Middle frontal gyrus (tissue), 1 donor: Measurements from ENCODE around the gene BATF.

Experiments
- DNase-seq: peaks from one replicate; pipeline ENCODE4 v3.0.0-alpha.2; 2015; ENCODE audit warnings: low spot score; ENCODE audit errors: extremely low spot score

The BATF gene

DNA sequence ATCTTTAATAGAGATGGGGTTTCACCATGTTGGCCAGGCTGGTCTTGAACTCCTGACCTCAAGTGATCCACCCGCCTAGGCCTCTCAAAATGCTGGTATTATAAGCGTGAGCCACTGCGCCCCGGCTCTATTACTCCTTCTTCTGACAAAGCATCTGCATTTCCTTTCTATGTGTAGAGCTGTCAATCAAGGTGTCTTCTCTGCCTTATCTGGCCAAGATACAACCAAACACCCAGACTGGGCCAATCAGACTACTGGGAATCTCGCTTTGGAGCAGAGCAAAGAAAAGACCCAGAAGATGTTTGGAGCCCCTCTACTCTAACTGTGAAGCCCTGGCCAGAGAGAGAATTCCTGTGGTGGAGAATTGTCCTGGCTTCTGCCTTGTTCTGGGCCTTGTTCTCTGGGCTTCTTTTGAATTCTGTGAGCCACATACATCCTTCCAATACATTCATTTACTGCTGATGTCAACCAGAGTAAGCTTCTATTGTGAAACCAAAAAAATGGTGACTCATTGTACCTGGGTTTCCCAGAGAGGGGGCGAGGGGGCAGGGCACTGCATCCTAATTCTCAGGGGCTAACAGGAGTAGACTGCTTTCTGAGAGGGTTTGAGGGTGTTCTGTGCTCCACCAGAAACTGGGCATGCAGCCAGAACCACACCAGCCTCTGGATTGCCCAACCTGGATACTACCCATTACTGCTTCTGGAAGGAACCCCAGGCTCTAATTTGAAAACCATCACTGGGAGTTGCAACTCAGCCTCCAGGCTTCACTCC is 37.4 kb downstream of the BATF start:
- DNase-seq: no peak

GRCh38 chr14:75561013-75561432 is 38.8 kb downstream of the BATF start:
- DNase-seq: no peak

GRCh38 chr14:75562089-75562488 is 39.8 kb downstream of the BATF start:
- no peak for DNase-seq

- no peak for DNase-seq
Measured at GRCh38 chr14:75562489-75562888, 40.2 kb downstream of the BATF start.

DNA sequence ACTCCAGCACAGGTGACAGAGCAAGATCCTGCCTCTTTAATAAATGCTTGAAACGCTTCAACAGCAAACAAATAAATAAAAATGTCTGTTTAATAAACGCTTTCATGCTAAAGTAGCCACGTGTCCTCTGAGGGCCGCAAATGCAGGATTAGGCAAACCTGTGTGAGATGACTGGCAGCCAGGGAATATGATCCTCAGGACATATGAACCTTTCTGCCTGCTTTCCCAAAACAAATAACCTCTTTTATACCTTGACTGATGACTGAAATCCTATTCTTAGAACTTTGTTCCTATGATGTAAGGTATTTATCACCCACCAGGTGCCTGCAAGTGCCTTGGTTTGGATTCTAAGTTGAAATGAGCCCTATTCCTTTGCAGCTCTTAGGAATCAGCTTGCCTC is 41.7 kb downstream of the BATF start:
- DNase-seq: no peak

DNA sequence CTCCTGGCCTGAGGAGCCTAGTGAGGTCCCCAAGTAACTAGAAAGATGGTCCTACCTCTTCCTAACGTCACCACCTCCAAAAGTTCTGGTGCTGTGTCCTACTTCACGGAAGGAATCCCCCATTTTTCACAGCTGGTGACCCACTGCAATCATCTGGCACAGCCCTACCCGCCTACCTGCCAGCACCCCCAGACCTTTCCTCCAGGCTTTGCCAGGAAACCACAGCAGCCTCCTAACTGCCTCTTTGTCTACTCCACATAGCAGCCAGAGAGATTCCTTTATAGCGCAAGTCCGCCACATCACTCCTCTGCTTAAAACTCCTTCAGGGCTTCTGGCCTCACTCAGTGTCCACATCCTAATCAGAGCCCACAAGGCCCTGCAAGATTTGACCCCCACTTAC is 42.8 kb downstream of the BATF start:
- no peak for DNase-seq

GRCh38 chr14:75566321-75566720 is 44.1 kb downstream of the BATF start:
- no peak for DNase-seq

DNA sequence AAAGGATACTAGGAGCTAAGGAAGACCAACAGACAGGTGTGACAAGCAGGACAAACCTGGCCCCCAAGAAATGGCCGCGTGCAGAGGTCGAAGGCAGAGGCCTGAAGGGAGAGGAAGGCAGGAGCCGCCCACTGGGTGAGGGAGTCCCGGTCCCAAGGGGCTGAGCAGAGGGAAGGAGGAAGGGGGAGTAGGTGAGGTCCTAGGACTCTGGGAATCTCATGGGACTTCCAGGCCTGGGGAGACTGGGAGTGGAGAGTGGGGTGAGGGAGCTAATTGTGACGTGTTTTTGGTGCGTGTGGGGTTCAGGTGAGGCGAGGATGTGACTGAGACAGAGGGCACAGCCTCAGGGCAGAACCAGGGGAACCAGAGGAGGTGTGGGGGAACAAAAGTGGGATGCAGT is 44.5 kb downstream of the BATF start:
- no peak for DNase-seq

DNA sequence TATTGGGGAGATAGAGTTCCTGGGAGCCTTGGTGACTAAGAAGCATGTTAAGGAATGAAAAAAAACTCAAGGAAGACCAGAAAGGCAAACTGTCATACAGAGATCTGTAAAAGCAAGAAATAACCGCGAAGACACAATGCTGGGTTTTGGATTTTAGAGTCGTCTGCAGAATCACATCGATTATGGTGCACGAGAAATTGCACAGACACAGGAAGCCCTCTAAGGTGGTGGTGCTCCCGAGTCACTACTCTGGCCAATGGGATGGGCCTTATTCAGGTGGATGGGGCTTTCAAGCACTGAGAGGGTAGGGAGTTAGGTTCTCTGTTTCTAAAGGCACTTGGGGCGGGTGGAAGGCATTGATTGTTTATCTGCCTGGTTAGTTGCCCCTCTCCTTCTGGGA is 45.9 kb downstream of the BATF start:
- DNase-seq: no peak

DNA sequence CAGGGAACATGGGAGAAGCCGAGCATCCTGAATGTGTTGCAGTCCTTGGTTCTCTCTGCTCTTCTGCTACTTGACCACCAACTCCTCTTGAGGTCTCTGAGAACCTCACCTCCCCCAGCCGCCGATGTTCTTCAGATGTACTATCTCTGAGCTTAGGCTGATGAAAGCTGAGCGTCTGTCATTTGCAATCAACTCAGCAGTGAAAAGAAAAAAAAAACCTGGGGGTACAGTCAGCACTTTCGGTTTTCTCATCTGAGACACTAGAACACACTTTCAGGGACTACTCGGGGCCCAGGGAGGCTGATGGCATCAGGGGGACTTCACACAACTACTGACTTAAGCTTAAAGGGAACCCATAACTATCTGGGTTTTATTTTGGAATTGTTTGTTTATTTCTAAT is 46.5 kb downstream of the BATF start:
- no peak for DNase-seq

GRCh38 chr14:75570797-75571196 is 48.5 kb downstream of the BATF start:
- no peak for DNase-seq

DNA sequence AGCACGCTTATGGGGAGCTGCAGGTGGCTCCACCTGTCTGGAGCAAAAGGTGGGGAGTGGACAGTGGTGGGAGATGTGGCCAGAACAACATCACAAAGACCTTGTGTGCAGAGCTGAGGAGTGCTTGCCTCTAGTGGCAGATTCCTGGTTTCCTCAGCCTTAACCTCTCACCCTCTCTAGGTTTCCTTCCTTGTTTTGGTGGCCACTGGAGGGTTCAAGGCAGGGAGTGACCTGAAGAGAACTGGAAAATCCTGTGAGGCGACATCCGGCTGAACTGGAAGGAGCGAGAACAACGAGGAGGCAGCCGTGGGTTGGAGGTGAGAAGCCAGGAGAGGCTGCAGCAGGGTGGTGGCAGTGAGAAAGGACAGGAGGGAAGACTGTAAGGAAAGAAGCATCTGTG is 49.8 kb downstream of the BATF start:
- no peak for DNase-seq

DNA sequence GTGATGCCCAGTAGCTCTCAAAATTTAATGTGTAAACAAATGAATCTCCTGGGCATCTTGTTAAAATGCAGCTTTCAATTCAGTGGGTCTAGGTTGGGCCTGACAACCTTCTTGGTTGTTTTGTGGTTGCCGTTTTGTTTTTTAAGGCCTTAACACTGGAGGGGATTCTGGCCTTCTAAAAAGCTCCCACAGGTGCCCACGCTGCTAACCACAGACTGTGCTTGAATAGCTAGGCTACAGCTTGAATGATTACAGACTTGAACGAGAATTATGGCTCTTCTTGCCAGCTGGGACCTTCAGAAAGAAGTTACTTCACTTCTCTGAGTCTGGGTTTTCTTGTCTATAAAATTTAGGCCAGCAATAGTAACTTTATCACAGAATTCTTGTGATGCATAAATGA is 54.8 kb downstream of the BATF start:
- DNase-seq: no peak

GRCh38 chr14:75577729-75578101 is 55.4 kb downstream of the BATF start:
- peak; percentile 37 for DNase-seq

- DNase-seq: no peak
Measured at GRCh38 chr14:75578102-75578785, 56.0 kb downstream of the BATF start, which contains the start of gene FLVCR2. TSS of gene FLVCR2 (plus strand) at chr14:75578620. CDS start at chr14:75578973, 353 bp downstream.

DNA sequence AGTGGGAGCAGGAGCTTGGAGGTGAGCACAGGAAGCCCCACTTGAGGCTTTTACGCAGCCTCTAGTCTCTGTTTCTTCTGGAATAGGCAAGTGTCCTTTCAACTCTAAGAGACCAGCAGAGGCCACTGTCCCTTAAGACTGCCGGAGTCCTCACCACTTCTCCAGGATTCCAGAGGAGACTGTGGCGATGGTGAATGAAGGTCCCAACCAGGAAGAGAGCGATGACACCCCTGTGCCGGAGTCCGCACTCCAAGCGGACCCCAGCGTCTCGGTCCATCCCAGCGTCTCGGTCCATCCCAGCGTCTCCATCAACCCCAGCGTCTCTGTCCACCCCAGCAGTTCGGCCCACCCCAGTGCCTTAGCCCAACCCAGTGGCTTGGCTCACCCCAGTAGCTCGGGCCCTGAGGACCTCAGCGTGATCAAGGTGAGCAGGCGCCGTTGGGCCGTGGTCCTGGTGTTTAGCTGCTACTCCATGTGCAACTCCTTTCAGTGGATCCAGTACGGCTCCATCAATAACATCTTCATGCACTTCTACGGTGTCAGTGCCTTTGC is 56.6 kb downstream of the BATF start:
- no peak for DNase-seq

- no peak for DNase-seq
Measured at GRCh38 chr14:75579338-75579864, 57.1 kb downstream of the BATF start.

DNA sequence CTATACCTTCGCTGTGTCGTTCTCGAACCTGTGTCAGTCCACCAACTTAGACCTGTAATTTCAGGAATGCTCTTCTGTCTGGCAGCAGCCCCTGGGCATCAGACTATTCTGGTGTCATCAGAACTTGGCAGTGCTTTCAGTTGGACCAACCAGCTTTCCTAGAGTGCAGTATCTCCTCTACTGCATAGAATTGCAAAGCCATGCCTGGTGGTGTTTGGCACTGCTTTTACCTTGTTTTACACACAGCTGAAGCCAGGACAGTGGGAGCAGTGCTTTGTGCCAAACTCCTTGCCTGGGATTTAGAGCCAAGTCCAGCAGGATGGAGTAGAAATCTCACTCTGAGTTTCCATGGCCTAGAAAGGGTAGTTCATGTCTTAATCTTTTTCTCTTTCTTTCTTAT is 57.6 kb downstream of the BATF start:
- no peak for DNase-seq

GRCh38 chr14:75587388-75587787 is 65.1 kb downstream of the BATF start:
- DNase-seq: no peak

- no peak for DNase-seq
Measured at GRCh38 chr14:75589931-75590330, 67.7 kb downstream of the BATF start.

GRCh38 chr14:75591331-75591946 is 69.2 kb downstream of the BATF start:
- DNase-seq: no peak

DNA sequence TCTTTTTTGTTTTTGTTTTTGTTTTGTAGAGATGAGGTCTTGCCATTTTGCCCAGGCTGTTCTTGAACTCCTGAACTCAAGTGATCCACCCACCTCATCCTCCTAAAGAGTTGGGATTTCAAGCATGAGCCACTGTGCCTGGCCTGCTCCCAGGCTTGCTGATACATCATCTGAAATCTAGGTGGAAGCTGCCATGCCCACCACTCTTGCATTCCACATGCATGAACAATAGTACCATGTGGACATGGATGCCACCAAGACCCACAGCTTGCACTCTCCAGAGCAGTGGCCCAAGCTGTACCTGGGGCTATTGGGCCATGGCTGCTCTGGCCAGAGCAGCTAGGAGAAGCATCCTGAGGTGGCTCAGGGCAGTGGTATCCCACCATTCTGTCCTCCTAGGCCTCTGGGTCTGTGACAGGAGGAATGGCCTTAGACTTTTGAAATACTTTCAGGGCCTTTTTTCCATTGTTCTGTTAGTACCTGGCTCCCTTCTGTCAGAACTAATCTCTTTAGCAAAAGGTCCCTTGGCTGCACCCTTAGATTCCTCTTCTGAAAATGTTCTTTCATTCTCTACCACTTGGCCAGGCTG is 69.8 kb downstream of the BATF start:
- no peak for DNase-seq
